ENCODE results near the gene MAN1C1. TPM values are rescaled to one million over a fixed set of nuclear protein-coding genes. Genes with fewer than 3 reads are reported as not detected.
A peak's percentile ranks its signal among the peaks of the same experiment; 100 is the strongest.

The MAN1C1 gene
- polyA plus RNA-seq, 1 donor from 2014 or later = 1.3 TPM

DNA sequence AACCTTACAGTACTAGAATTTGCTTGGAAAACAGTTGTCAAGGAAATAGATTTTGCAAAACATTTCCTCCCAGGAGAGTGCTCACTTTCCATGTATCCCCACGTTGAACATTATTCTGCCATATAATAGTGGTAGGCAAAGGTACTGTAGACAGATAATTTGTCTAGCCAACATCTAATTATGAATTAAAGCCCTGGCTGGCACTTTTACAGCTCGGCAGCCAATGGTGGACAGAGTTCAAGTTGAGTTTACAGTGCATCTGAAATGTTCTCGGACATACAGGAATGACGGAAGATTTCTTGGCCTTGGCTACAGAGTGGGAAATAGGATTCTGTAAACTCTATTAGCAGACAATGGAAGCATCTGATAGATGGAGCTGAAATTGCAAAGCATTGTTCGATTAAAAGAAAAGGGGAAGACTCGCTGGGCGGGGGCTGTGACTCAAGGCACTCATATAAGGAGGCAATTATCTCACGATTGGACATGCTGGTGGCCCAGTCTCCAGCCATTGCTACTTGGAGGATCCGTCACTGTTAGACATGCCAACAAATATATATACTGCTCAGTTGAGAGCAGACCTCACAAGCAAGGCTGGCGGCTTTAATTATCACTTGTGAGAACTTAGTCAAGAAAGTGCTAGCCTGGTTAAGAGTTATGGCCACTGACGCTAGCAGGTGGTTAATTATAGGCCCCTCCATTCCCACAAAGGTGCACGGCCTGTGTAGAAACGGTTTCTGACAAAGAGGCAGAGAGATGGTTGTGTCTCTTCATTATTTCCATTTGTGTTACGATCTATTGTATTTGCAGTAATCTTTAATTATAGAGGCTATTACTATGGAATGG, 48.0 kb downstream of the MAN1C1 start:
- Histone ChIP-seq H3K9ac (ENCODE audit: low read length) (no peak overlapping the region), H3K9me3 (ENCODE audit: low read length) (no peaks in the 10 kb centered on the region), H3K9me2 (ENCODE audit: insufficient read depth, low read length) (no peaks in the 10 kb centered on the region), H3K36me3 (ENCODE audit: insufficient read depth, low read length) (no peaks in the 10 kb centered on the region), H3K4me2 (ENCODE audit: low read length) (no peak overlapping the region), H2AFZ (ENCODE audit: low read depth, low read length) (no peak overlapping the region), H3K27me3 (ENCODE audit: insufficient read depth, low read depth, low read length) (no peaks in the 10 kb centered on the region), H3K4me3 (ENCODE audit: low read length) (no peak overlapping the region), H3K27ac (ENCODE audit: low read length) (no peak overlapping the region), H3F3A (ENCODE audit: insufficient read depth, low read length, poor library complexity, severe bottlenecking) (no peaks in the 10 kb centered on the region), H3K79me2 (replicated peaks; ENCODE audit: insufficient read depth, low read length) (no peaks in the 10 kb centered on the region), H4K20me1 (ENCODE audit: insufficient read depth) (no peaks in the 10 kb centered on the region)
- no peak for TF ChIP-seq POLR2AphosphoS5 (IDR thresholded peaks at IDR 0.05)
- no peak for TF ChIP-seq EZH2 (IDR thresholded peaks at IDR 0.05; ENCODE audit: borderline replicate concordance, insufficient read depth, low read length, poor library complexity, severe bottlenecking)
- no peak for TF ChIP-seq EP300 (conservative IDR thresholded peaks at IDR 0.05; ENCODE audit: poor library complexity, severe bottlenecking)
- TF ChIP-seq, protein P1, sequence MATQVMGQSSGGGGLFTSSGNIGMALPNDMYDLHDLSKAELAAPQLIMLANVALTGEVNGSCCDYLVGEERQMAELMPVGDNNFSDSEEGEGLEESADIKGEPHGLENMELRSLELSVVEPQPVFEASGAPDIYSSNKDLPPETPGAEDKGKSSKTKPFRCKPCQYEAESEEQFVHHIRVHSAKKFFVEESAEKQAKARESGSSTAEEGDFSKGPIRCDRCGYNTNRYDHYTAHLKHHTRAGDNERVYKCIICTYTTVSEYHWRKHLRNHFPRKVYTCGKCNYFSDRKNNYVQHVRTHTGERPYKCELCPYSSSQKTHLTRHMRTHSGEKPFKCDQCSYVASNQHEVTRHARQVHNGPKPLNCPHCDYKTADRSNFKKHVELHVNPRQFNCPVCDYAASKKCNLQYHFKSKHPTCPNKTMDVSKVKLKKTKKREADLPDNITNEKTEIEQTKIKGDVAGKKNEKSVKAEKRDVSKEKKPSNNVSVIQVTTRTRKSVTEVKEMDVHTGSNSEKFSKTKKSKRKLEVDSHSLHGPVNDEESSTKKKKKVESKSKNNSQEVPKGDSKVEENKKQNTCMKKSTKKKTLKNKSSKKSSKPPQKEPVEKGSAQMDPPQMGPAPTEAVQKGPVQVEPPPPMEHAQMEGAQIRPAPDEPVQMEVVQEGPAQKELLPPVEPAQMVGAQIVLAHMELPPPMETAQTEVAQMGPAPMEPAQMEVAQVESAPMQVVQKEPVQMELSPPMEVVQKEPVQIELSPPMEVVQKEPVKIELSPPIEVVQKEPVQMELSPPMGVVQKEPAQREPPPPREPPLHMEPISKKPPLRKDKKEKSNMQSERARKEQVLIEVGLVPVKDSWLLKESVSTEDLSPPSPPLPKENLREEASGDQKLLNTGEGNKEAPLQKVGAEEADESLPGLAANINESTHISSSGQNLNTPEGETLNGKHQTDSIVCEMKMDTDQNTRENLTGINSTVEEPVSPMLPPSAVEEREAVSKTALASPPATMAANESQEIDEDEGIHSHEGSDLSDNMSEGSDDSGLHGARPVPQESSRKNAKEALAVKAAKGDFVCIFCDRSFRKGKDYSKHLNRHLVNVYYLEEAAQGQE (IDR thresholded peaks at IDR 0.05; ENCODE audit: borderline replicate concordance) = no peak
- TF ChIP-seq, protein P2, sequence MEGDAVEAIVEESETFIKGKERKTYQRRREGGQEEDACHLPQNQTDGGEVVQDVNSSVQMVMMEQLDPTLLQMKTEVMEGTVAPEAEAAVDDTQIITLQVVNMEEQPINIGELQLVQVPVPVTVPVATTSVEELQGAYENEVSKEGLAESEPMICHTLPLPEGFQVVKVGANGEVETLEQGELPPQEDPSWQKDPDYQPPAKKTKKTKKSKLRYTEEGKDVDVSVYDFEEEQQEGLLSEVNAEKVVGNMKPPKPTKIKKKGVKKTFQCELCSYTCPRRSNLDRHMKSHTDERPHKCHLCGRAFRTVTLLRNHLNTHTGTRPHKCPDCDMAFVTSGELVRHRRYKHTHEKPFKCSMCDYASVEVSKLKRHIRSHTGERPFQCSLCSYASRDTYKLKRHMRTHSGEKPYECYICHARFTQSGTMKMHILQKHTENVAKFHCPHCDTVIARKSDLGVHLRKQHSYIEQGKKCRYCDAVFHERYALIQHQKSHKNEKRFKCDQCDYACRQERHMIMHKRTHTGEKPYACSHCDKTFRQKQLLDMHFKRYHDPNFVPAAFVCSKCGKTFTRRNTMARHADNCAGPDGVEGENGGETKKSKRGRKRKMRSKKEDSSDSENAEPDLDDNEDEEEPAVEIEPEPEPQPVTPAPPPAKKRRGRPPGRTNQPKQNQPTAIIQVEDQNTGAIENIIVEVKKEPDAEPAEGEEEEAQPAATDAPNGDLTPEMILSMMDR (IDR thresholded peaks at IDR 0.05; ENCODE audit: poor library complexity, severe bottlenecking) = no peak
- no peak for TF ChIP-seq MXI1 (conservative IDR thresholded peaks at IDR 0.05; ENCODE audit: poor library complexity, severe bottlenecking)
- TF ChIP-seq RAD21 (conservative IDR thresholded peaks at IDR 0.05) = no peak
- no peak for TF ChIP-seq TAF1 (IDR thresholded peaks at IDR 0.05; ENCODE audit: low read depth)
- no peak for TF ChIP-seq SMC3 (conservative IDR thresholded peaks at IDR 0.05; ENCODE audit: poor library complexity)

DNA sequence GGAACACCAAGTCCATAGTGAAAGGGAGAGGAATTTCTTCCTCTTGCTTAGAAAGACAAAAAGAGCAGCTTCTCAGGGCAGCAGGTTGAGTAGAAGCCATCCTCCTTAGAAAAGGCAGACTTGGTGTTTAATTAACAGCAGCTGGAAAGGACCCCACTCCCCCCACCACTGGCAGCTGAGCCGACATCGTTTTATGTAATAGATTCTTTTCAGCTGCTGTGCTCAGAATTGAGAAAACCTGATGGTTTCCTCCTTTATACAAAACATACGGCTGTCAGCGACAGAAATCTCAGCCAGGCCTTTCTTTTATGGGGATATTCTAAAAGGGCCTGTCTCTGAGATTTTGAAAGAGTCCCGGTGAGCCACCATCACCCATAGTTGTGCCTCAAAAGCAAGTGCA, 49.9 kb downstream of the MAN1C1 start:
- peak overlapping the region; percentile 5 for H3K27ac ChIP-seq (ENCODE audit: low read length)
- no peak overlapping the region for H3K4me2 ChIP-seq (ENCODE audit: low read length)
- H3K27me3 ChIP-seq (ENCODE audit: insufficient read depth, low read depth, low read length) = no peaks in the 10 kb centered on the region

More for the DNA sequence above, 49.9 kb downstream of the MAN1C1 start:
- Histone ChIP-seq H3K79me2 (replicated peaks; ENCODE audit: insufficient read depth, low read length) (no peaks in the 10 kb centered on the region), H3K9me2 (ENCODE audit: insufficient read depth, low read length) (no peaks in the 10 kb centered on the region), H2AFZ (ENCODE audit: low read depth, low read length) (peak overlapping the region; percentile 32), H3K36me3 (ENCODE audit: insufficient read depth, low read length) (no peaks in the 10 kb centered on the region), H3F3A (ENCODE audit: insufficient read depth, low read length, poor library complexity, severe bottlenecking) (no peaks in the 10 kb centered on the region), H3K9me3 (ENCODE audit: low read length) (no peaks in the 10 kb centered on the region), H4K20me1 (ENCODE audit: insufficient read depth) (no peaks in the 10 kb centered on the region), H3K9ac (ENCODE audit: low read length) (peak overlapping the region; percentile 42), H3K4me3 (ENCODE audit: low read length) (no peak overlapping the region)
- TF ChIP-seq, protein P2 (IDR thresholded peaks at IDR 0.05; ENCODE audit: poor library complexity, severe bottlenecking) = no peak
- TF ChIP-seq SMC3 (conservative IDR thresholded peaks at IDR 0.05; ENCODE audit: poor library complexity) = no peak
- TF ChIP-seq TAF1 (IDR thresholded peaks at IDR 0.05; ENCODE audit: low read depth) = no peak
- no peak for TF ChIP-seq POLR2AphosphoS5 (IDR thresholded peaks at IDR 0.05)
- no peak for TF ChIP-seq MXI1 (conservative IDR thresholded peaks at IDR 0.05; ENCODE audit: poor library complexity, severe bottlenecking)
- no peak for TF ChIP-seq EP300 (conservative IDR thresholded peaks at IDR 0.05; ENCODE audit: poor library complexity, severe bottlenecking)
- TF ChIP-seq EZH2 (IDR thresholded peaks at IDR 0.05; ENCODE audit: borderline replicate concordance, insufficient read depth, low read length, poor library complexity, severe bottlenecking) = no peak
- TF ChIP-seq, protein P1 (IDR thresholded peaks at IDR 0.05; ENCODE audit: borderline replicate concordance) = no peak
- TF ChIP-seq RAD21 (conservative IDR thresholded peaks at IDR 0.05) = no peak
